ENCODE data around the gene TRIM33. TPM values are rescaled to one million over a fixed set of nuclear protein-coding genes. Genes with fewer than 3 reads are reported as not detected.

Gene TRIM33
- total and polyA plus RNA-seq, 5 donors from 2014 or later, result 27.7 to 56.6 (median 32.3) TPM

DNA sequence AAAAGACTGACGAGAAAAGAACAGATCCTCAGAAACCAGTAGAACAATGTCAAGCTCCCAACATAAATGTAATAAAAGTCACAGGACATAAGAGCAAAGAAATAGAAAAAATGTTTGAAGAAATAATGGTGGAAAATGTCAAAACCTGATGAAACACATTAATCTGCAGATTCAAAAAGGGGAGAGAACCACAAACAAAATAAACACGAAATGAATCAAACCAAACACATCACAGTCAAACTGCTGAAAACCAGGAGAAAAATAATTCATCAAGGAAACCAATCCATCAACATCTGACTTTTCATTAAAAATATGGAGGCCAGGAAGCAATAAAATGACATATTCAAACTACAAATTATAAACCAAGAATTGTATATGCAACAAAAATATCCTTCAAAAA is 31.9 kb downstream of the TRIM33 start:
- Histone ChIP-seq H3K36me3 (ENCODE audit: control insufficient read depth, insufficient read depth, low read length) (no peaks in the 10 kb centered on the region), H3K4me3 (ENCODE audit: low read depth, low read length) (no peak overlapping the region), H3K9me3 (ENCODE audit: control insufficient read depth in 2 of 2, low read length in 2 of 2) (no peaks in the 10 kb centered on the region), H3K4me1 (ENCODE audit: control insufficient read depth, insufficient read depth, low read length, poor library complexity, severe bottlenecking) (peaks cover 28% of the 10 kb centered on the region), H3K27me3 (ENCODE audit: control insufficient read depth, insufficient read depth, low read length) (no peaks in the 10 kb centered on the region), H3K27ac (ENCODE audit: insufficient read depth, low read length, poor library complexity, severe bottlenecking) (no peak overlapping the region)
- Mint-ChIP-seq H3K27ac (peak overlapping the region in 1 of 3 donors; percentile 41), H3K36me3 (peaks cover 7% of the 10 kb centered on the region), H3K4me3 (peak overlapping the region in 2 of 4 donors; percentile 49 to 64), H3K27me3 (no peaks in the 10 kb centered on the region), H3K9me3 (peaks cover 0 to 8% (median 2%) of the 10 kb centered on the region in 7 donors), H3K4me1 (peaks cover 55 to 70% (median 59%) of the 10 kb centered on the region in 4 donors)
- DNase-seq (no peak), ATAC-seq (ENCODE audit: low read depth in 2 of 2) (no peak)

GRCh38 chr1:114473796-114474195 is 37.2 kb downstream of the TRIM33 start:
- ATAC-seq (ENCODE audit: low read depth in 2 of 2) (no peak), DNase-seq (no peak)
- Mint-ChIP-seq H3K9me3 (peaks cover 0 to 5% (median 0%) of the 10 kb centered on the region in 7 donors), H3K4me3 (no peak overlapping the region), H3K27ac (peak overlapping the region in 2 of 3 donors; percentile 57 to 67), H3K4me1 (peaks cover 41 to 74% (median 44%) of the 10 kb centered on the region in 4 donors), H3K36me3 (peaks cover 6% of the 10 kb centered on the region), H3K27me3 (no peaks in the 10 kb centered on the region)
- no peaks in the 10 kb centered on the region for H3K27me3 ChIP-seq (ENCODE audit: control insufficient read depth, insufficient read depth, low read length)
- no peaks in the 10 kb centered on the region for H3K9me3 ChIP-seq (ENCODE audit: control insufficient read depth in 2 of 2, low read length in 2 of 2)
- no peak overlapping the region for H3K4me3 ChIP-seq (ENCODE audit: low read depth, low read length)
- peaks cover 3% of the 10 kb centered on the region for H3K36me3 ChIP-seq (ENCODE audit: control insufficient read depth, insufficient read depth, low read length)
- H3K4me1 ChIP-seq (ENCODE audit: control insufficient read depth, insufficient read depth, low read length, poor library complexity, severe bottlenecking), result peaks cover 21% of the 10 kb centered on the region
- H3K27ac ChIP-seq (ENCODE audit: insufficient read depth, low read length, poor library complexity, severe bottlenecking), result no peak overlapping the region

GRCh38 chr1:114472408-114472807 is 38.6 kb downstream of the TRIM33 start:
- Mint-ChIP-seq H3K27ac (peak overlapping the region in 1 of 3 donors; percentile 3), H3K36me3 (peaks cover 6% of the 10 kb centered on the region), H3K4me3 (peak overlapping the region in 1 of 4 donors; percentile 35), H3K9me3 (peaks cover 0 to 5% (median 0%) of the 10 kb centered on the region in 7 donors), H3K27me3 (no peaks in the 10 kb centered on the region), H3K4me1 (peaks cover 45 to 78% (median 49%) of the 10 kb centered on the region in 4 donors)
- DNase-seq, result no peak
- no peak for ATAC-seq (ENCODE audit: low read depth in 2 of 2)
- Histone ChIP-seq H3K27me3 (ENCODE audit: control insufficient read depth, insufficient read depth, low read length) (no peaks in the 10 kb centered on the region), H3K4me1 (ENCODE audit: control insufficient read depth, insufficient read depth, low read length, poor library complexity, severe bottlenecking) (peaks cover 35% of the 10 kb centered on the region), H3K4me3 (ENCODE audit: low read depth, low read length) (no peak overlapping the region), H3K36me3 (ENCODE audit: control insufficient read depth, insufficient read depth, low read length) (peaks cover 3% of the 10 kb centered on the region), H3K9me3 (ENCODE audit: control insufficient read depth in 2 of 2, low read length in 2 of 2) (no peaks in the 10 kb centered on the region), H3K27ac (ENCODE audit: insufficient read depth, low read length, poor library complexity, severe bottlenecking) (no peak overlapping the region)

- no peaks in the 10 kb centered on the region for H3K27me3 ChIP-seq (ENCODE audit: control insufficient read depth, insufficient read depth, low read length)
- H3K27ac ChIP-seq (ENCODE audit: insufficient read depth, low read length, poor library complexity, severe bottlenecking), result no peak overlapping the region
- H3K4me1 ChIP-seq (ENCODE audit: control insufficient read depth, insufficient read depth, low read length, poor library complexity, severe bottlenecking), result peaks cover 34% of the 10 kb centered on the region
- Mint-ChIP-seq H3K9me3 (peaks cover 0 to 5% (median 0%) of the 10 kb centered on the region in 7 donors), H3K4me3 (no peak overlapping the region), H3K27ac (no peak overlapping the region), H3K27me3 (no peaks in the 10 kb centered on the region), H3K4me1 (peaks cover 42 to 78% (median 51%) of the 10 kb centered on the region in 4 donors), H3K36me3 (peaks cover 6% of the 10 kb centered on the region)
- no peak overlapping the region for H3K4me3 ChIP-seq (ENCODE audit: low read depth, low read length)
- no peak for ATAC-seq (ENCODE audit: low read depth in 2 of 2)
- H3K36me3 ChIP-seq (ENCODE audit: control insufficient read depth, insufficient read depth, low read length), result peaks cover 3% of the 10 kb centered on the region
- H3K9me3 ChIP-seq (ENCODE audit: control insufficient read depth in 2 of 2, low read length in 2 of 2), result no peaks in the 10 kb centered on the region
- no peak for DNase-seq
These were observed 40.3 kb downstream of the TRIM33 start for GRCh38 chr1:114470681-114471080.

- Histone ChIP-seq H3K4me1 (ENCODE audit: control insufficient read depth, insufficient read depth, low read length, poor library complexity, severe bottlenecking) (peaks cover 30% of the 10 kb centered on the region), H3K27ac (ENCODE audit: insufficient read depth, low read length, poor library complexity, severe bottlenecking) (no peak overlapping the region), H3K4me3 (ENCODE audit: low read depth, low read length) (no peak overlapping the region), H3K9me3 (ENCODE audit: control insufficient read depth in 2 of 2, low read length in 2 of 2) (no peaks in the 10 kb centered on the region), H3K36me3 (ENCODE audit: control insufficient read depth, insufficient read depth, low read length) (peaks cover 6% of the 10 kb centered on the region), H3K27me3 (ENCODE audit: control insufficient read depth, insufficient read depth, low read length) (no peaks in the 10 kb centered on the region)
- ATAC-seq (ENCODE audit: low read depth in 2 of 2), result no peak
- DNase-seq, result no peak
- no peaks in the 10 kb centered on the region for H3K27me3 Mint-ChIP-seq
- peaks cover 35 to 74% (median 54%) of the 10 kb centered on the region in 4 donors for H3K4me1 Mint-ChIP-seq
- peak overlapping the region; percentile 24 to 78 (median 68) for H3K4me3 Mint-ChIP-seq
- H3K36me3 Mint-ChIP-seq, result peaks cover 16% of the 10 kb centered on the region
- H3K27ac Mint-ChIP-seq, result peak overlapping the region in 2 of 3 donors; percentile 64 to 85
- H3K9me3 Mint-ChIP-seq, result peaks cover 0 to 5% (median 0%) of the 10 kb centered on the region in 7 donors
These were observed 42.1 kb downstream of the TRIM33 start for GRCh38 chr1:114468710-114469468.

DNA sequence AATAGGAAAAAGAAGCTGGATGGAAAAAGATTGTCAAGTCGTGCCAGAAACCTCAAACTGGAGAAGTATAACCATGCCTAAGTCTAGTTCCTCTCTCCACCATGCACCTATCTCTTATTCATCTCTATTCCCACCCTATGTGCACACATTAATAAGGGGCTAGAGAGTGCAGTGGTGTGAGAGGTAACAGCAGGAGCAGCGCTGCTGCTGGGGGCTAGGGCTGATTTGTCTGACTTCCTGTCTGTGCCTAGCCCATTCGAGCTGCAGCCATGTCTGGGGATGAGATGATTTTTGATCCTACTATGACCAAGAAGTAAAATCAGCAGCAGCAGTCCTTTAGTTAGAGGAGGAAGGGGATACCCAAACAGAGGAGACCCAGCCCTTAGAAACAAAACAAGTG is 43.0 kb downstream of the TRIM33 start:
- Histone ChIP-seq H3K36me3 (ENCODE audit: control insufficient read depth, insufficient read depth, low read length) (peaks cover 10% of the 10 kb centered on the region), H3K27ac (ENCODE audit: insufficient read depth, low read length, poor library complexity, severe bottlenecking) (no peak overlapping the region), H3K4me1 (ENCODE audit: control insufficient read depth, insufficient read depth, low read length, poor library complexity, severe bottlenecking) (peaks cover 30% of the 10 kb centered on the region), H3K4me3 (ENCODE audit: low read depth, low read length) (peak overlapping the region; percentile 60), H3K9me3 (ENCODE audit: control insufficient read depth in 2 of 2, low read length in 2 of 2) (no peaks in the 10 kb centered on the region), H3K27me3 (ENCODE audit: control insufficient read depth, insufficient read depth, low read length) (no peaks in the 10 kb centered on the region)
- Mint-ChIP-seq H3K27me3 (no peaks in the 10 kb centered on the region), H3K4me1 (peaks cover 35 to 67% (median 48%) of the 10 kb centered on the region in 4 donors), H3K36me3 (peaks cover 10% of the 10 kb centered on the region), H3K27ac (peak overlapping the region in 2 of 3 donors; percentile 64 to 85), H3K4me3 (peak overlapping the region; percentile 12 to 78 (median 68)), H3K9me3 (peaks cover 0 to 2% (median 0%) of the 10 kb centered on the region in 7 donors)
- DNase-seq, result peak in 1 of 3 donors; percentile 22
- ATAC-seq (ENCODE audit: low read depth in 2 of 2), result peak; percentile 50 to 62

DNA sequence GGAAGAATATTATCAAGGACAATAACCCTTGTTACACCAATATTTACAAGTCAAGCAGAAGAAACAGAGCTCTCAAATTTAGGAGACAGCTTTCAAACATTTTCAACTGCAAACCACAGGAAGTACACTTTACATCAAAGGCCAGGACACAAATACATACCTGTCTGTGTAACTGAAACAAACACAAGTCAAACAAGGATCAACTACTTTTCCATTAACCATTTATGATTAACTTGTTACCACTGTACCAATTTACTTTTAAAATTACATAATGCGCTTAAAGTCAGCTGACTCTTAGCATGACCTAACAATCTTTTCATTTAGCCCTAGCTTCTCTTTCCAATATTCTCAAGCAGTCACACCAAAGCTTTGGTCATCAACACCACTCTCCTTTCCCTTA is 43.5 kb downstream of the TRIM33 start:
- peaks cover 35 to 62% (median 48%) of the 10 kb centered on the region in 4 donors for H3K4me1 Mint-ChIP-seq
- H3K36me3 Mint-ChIP-seq, result peaks cover 10% of the 10 kb centered on the region
- peaks cover 11% of the 10 kb centered on the region for H3K36me3 ChIP-seq (ENCODE audit: control insufficient read depth, insufficient read depth, low read length)
- ATAC-seq (ENCODE audit: low read depth in 2 of 2) (peak in 1 of 2 donors; percentile 44), DNase-seq (peak in 1 of 3 donors; percentile 52)
- no peaks in the 10 kb centered on the region for H3K9me3 ChIP-seq (ENCODE audit: control insufficient read depth in 2 of 2, low read length in 2 of 2)
- H3K4me3 Mint-ChIP-seq, result peak overlapping the region in 3 of 4 donors; percentile 12 to 74 (median 61)
- H3K4me1 ChIP-seq (ENCODE audit: control insufficient read depth, insufficient read depth, low read length, poor library complexity, severe bottlenecking), result peaks cover 30% of the 10 kb centered on the region
- H3K27me3 ChIP-seq (ENCODE audit: control insufficient read depth, insufficient read depth, low read length), result no peaks in the 10 kb centered on the region
- H3K9me3 Mint-ChIP-seq, result peaks cover 0 to 2% (median 0%) of the 10 kb centered on the region in 7 donors
- H3K27ac ChIP-seq (ENCODE audit: insufficient read depth, low read length, poor library complexity, severe bottlenecking), result no peak overlapping the region
- H3K4me3 ChIP-seq (ENCODE audit: low read depth, low read length), result peak overlapping the region; percentile 60
- H3K27ac Mint-ChIP-seq, result peak overlapping the region; percentile 15 to 85 (median 64)
- no peaks in the 10 kb centered on the region for H3K27me3 Mint-ChIP-seq

Data from CD4-positive, CD25-positive, alpha-beta regulatory T cell (primary cell).